Activated naive CD8-positive, alpha-beta T cell treated with anti-CD3 and anti-CD28 coated beads, Interleukin-2, amount 50 U/mL, for 16 hours (primary cell): ENCODE data around the gene MYCBP.
"Not testable (repeated sequence)": the region's sequence is repeated elsewhere in the genome, so short reads cannot be mapped to it uniquely, and the experiment has no call there.

Source experiments
- DNase-seq: peaks from one replicate; pipeline ENCODE4 v3.0.0-alpha.2; 2020; ENCODE audit warnings: low read depth, low spot score

Gene MYCBP

DNA sequence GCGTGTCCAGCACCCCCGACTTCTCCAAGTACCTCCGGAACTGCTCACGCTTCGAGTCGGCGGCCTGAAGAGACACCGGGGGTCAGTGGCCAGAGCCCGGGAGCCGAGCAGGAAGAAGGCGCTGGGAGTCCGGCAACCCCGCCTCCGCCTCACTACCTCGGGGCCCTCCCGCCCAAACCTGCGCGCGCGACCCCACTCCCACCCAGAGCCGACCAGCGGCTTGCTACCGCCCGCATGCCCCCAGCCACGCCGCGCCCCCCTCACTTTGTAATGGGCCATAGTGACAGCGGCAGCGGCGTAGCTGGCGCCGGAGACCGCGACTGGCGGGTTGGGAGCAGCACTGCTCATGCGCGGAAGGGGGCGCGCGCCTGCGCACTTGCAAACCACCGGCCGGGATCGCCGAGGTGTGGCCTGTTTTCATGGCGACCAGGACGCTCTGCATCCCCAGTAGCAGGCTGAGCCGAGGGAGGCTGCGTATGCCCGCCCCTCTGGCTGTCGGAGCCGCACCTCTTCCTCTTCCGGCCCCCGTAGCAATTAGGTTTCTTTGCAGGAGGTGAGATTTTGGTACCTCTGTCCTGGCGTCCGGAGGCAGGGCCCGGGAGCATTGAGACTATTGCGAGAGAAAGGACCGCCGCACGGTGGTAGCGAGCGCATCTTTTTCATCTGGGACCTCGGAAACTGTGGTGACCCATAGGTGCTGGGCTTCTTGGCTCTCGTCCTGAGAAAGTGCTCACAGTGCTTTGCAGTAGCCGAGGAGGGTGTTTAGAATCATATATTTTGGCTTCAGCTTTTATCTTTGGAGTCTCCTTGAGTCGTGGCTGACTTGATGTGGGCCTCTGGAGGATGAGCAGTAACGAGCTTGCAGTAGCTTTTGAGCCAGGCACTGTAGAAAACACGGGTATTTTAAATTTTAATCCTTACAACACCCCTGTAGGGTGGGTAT lies at the start of gene MYCBP:
MYCBP (minus strand) TSS at position 322 of the 943 bp plus-strand sequence; CDS start at position 279, 43 bp downstream.
- peak; percentile 93 for DNase-seq

DNA sequence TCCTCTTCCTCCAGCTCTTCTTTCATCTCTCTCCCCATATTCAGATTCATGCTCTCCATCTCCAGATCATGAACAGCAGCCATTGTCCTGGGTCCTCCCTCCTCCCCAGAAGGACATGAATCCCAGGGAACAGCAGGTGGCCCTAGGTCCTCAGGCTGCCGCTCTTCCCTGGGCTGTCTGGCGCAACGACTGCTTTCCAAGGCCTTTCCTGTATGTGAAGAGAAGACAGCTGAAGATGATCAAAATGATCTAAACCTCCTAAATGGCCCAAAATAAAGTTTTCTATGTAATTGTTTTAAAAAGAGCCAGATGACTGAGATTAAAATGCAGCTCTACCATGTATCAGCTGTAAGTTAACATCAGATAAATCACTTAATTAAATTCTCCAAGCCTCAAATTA lies 46.0 kb upstream of the MYCBP start:
- DNase-seq: no peak

GRCh38 chr1:38918568-38918967 lies 45.4 kb upstream of the MYCBP start:
- DNase-seq: no peak

- DNase-seq: no peak
Observed at GRCh38 chr1:38917772-38918171, 44.6 kb upstream of the MYCBP start.

DNA sequence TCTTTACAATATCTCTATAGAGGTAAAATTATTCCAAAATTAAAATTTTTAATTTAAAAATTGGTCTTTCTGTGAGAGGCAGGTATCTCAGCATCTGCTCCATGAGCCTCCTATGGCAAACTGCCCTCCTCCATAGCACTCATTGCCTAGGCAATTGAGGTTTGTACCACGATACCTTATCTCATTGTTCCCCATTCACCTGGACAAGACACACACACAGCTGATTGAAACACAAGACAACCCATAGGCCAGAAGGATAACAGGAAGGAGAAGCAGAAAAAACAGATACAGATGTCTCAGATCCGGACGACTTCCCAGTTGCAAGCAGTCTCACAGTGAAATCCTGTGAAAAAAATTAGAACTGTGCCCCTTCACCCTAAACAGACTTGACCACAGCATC lies 44.2 kb upstream of the MYCBP start:
- no peak for DNase-seq

GRCh38 chr1:38915352-38915948 lies 42.3 kb upstream of the MYCBP start:
- no peak for DNase-seq

DNA sequence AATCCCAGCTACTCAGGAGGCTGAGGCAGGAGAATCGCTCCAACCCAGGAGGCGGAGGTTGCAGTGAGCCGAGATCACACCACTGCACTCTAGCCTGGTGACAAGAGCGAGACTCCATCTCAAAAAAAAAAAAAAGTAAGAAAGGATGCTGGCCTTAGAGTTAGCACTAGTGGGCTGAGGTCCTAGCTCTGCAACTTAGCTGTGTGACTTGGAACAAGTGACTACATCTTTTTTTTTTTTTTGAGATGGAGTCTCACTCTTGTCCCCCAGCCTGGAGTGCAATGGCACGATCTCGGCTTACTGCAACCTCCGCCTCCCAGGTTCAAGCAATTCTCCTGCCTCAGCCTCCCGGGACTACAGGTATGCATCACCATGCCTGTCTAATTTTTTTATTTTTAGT lies 41.8 kb upstream of the MYCBP start:
- DNase-seq: not testable (repeated sequence)

GRCh38 chr1:38908821-38909220 lies 35.7 kb upstream of the MYCBP start:
- no peak for DNase-seq

- DNase-seq: no peak
Observed at GRCh38 chr1:38905985-38906384, 32.8 kb upstream of the MYCBP start.

GRCh38 chr1:38899560-38899959 lies 26.4 kb upstream of the MYCBP start:
- no peak for DNase-seq

- no peak for DNase-seq
Observed at GRCh38 chr1:38898653-38899230, 25.6 kb upstream of the MYCBP start.

- no peak for DNase-seq
Observed at GRCh38 chr1:38896169-38896568, 23.0 kb upstream of the MYCBP start.

- DNase-seq: no peak
Observed at GRCh38 chr1:38892976-38893375, 19.8 kb upstream of the MYCBP start.

GRCh38 chr1:38891753-38892152 lies 18.6 kb upstream of the MYCBP start:
- no peak for DNase-seq

DNA sequence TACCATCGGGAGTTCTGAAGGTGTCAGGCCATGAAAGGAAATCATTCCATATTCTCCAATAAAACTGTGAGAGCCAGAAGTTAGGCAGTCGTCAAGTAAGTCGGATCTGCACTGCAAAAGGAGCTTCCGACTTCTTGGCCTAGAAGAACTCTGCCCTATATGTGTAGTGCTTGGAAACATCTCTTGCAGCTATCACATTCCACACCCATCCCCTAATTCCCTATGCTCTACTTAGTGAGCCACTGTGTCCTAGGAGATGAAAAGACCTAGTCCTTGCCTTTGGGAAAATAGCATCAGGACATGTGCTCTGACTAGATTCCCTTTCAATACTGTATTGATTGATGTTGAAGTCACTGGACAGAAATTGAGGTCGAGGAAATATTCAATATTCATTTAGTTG lies 16.4 kb upstream of the MYCBP start:
- no peak for DNase-seq

- DNase-seq: no peak
Observed at GRCh38 chr1:38888423-38889333, 15.5 kb upstream of the MYCBP start.

DNA sequence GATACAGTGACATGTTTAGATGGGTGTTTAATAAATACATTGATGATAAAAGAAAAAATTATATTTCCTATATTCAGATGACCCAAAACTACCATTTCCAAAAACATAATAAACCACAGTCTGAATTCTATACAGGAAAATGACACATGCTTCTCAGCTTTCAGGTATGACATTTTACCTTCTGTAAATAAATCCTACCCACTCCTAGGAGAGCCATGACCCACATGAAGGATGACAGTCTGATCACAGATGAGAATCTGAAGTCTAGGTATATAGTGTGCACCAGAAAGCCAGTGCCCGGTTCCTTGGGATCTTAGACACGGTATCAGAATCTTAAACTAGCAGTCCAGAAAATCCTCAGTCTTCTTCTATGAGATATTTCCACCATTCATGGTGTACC lies 11.9 kb upstream of the MYCBP start:
- no peak for DNase-seq

DNA sequence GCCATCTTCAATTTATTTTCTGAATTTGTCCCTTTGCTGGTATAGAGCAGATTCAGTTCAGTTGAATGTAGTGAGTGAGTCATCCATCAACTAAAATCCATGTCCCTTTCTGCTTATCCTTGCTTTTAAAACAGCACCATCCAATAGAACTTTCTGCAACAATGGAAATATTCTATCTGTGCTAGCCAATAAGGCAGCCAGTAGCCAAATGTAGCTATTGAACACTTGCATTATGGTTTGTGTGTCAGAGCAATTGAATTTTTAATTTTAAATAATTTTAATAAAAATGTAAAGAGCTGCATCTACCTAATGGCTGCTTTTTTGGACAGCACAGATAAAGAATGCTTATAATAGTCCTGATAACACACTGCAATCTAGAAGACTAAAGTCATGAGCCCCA lies 8.3 kb upstream of the MYCBP start, which contains the start of gene GJA9:
GJA9 (minus strand) TSS at position 101 of the 400 bp plus-strand sequence. CDS start 5,489 bp downstream, outside the sequence.
- DNase-seq: no peak

DNA sequence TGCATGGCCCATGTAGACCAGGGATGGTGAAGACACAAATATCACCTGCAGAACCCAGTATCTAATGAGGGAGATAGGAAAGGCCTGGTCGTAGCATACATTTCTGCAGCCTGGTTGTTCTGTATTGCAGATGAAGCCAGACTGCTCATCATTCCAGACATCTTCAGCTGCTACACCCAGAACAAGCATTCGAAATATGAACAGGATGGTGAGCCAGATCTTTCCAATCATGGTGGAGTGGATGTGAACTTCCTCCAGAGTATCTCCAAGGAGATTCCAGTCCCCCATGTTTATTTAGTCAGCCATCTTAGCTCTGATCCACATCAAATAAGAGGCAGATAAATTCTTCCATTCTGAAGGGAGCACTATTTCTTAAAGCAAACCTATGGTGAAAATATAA lies 2.7 kb upstream of the MYCBP start:
- no peak for DNase-seq

DNA sequence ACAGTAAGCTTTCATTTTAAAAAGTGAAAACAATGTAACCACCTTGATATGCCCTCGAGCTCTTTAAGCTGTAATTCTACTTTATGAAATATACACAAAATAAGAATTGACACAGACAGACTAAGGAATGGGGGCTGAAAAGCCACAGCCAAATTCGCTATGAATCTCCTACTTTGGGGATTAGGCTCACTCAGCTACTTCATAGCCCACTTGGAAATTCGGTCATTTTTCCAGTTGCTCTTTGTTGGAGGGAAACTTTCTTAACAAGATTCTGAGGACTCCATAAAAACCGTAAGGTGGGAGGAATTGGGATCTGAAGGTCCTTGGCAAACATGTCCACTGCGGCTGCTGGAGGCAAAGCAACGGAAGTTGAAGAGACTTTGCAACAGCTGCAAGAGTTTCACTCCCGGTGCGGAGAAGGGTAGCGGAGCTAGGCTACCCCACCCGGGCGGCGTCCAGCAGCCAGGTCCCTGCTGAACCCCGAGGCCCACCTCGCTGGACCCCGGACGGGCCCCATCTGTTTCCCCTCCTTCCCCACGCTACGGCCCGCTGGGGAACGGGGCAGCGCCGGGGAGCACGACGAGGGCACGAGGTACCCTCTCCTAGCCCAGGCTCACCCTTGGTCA lies 634 bp downstream of the MYCBP start:
- no peak for DNase-seq

- DNase-seq: no peak
Observed at GRCh38 chr1:38870996-38871395, 2.2 kb downstream of the MYCBP start.
